Lower lobe of right lung (tissue), 2 donors: Measurements from ENCODE around the gene RNASEL. TPM values are rescaled to one million over a fixed set of nuclear protein-coding genes. Genes with fewer than 3 reads are reported as not detected.

Source experiments
- ATAC-seq, 2 donors: fragments of 200-7000 bp; cut with Tn5 transposase; one replicate each; pipeline ENCODE4 v1.9.1; 2020 to 2022; ENCODE audit warnings: mild to moderate bottlenecking in 2 of 2, moderate library complexity in 2 of 2
- DNase-seq: peaks from one replicate; pipeline ENCODE4 v3.0.0-alpha.2; 2020
- H3K27ac ChIP-seq: fragments of 200-600 bp; one replicate; pipeline ENCODE4 v1.8.0; 2022
- H3K27me3 ChIP-seq: fragments of 200-600 bp; one replicate; pipeline ENCODE4 v1.8.0; 2022; ENCODE audit warnings: low read depth
- H3K36me3 ChIP-seq: fragments of 200-600 bp; one replicate; pipeline ENCODE4 v1.8.0; 2022; ENCODE audit warnings: mild to moderate bottlenecking
- H3K4me1 ChIP-seq: fragments of 200-600 bp; one replicate; pipeline ENCODE4 v1.8.0; 2022
- H3K4me3 ChIP-seq: fragments of 200-600 bp; one replicate; pipeline ENCODE4 v1.8.0; 2022; ENCODE audit warnings: mild to moderate bottlenecking
- H3K9me3 ChIP-seq: fragments of 200-600 bp; one replicate; pipeline ENCODE4 v1.8.0; 2022
- CTCF ChIP-seq: fragments of 200-600 bp; IDR thresholded peaks from one replicate; pipeline ENCODE4 v1.8.0; 2022; ENCODE audit warnings: antibody characterized with exemption, mild to moderate bottlenecking
- intact Hi-C: fragments of 100-400 bp; cut with DNase I; formaldehyde crosslinking; loops from one replicate; pipeline ENCODE4 v1.11.0; 2022
- total RNA-seq: library from RNA; stranded (reverse); fragmentation: NEBNext Ultra II Directional; extraction: Animal tissue kit (Norgen Biotek cat#: 25700); gene quantifications from one replicate; pipeline ENCODE4 v1.2.1, GENCODE V29; 2021
- donor health status: DM: no; HTN: yes; CAD: no; lungs with severe emphysema.

Gene RNASEL
- total RNA-seq, 1 donor from 2014 or later, result 16.5 TPM

DNA sequence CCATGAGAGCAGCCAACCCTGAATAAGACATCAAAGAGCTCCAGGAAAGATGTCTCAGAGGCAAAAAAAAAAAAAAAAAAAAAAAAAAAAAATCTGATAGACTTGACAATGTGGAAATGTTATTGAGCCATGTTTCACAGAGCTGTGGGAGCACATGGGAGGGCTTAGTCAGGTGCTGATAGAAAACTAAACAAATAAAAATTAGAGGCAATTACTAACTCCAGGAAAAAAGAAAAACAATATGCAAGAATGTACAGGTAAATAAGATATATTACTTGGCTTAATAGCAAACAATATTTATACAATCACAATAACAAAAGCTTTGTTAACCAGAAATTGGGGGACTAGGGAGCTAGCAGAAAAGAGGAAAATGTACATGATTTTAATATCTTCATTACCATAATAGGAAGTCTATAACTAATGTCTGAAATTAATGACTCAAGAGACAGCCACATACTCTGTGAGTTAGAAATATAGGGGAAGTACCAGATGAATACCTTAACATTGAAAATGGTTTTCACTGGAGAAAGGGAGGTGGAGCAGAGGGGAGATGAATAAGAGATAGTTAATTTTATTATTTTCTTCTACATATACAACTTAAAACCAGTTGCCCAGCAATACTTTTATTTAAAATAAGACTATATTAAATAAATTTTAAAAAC, 32.0 kb upstream of the RNASEL start:
- intact Hi-C loops, result no loop called here
- TF ChIP-seq CTCF, result no peak
- ATAC-seq (no peak), DNase-seq (no peak)
- Histone ChIP-seq H3K27ac (no peak overlapping the region), H3K27me3 (no peaks in the 10 kb centered on the region), H3K4me3 (no peak overlapping the region), H3K36me3 (no peaks in the 10 kb centered on the region), H3K4me1 (peaks cover 8% of the 10 kb centered on the region), H3K9me3 (no peaks in the 10 kb centered on the region)

DNA sequence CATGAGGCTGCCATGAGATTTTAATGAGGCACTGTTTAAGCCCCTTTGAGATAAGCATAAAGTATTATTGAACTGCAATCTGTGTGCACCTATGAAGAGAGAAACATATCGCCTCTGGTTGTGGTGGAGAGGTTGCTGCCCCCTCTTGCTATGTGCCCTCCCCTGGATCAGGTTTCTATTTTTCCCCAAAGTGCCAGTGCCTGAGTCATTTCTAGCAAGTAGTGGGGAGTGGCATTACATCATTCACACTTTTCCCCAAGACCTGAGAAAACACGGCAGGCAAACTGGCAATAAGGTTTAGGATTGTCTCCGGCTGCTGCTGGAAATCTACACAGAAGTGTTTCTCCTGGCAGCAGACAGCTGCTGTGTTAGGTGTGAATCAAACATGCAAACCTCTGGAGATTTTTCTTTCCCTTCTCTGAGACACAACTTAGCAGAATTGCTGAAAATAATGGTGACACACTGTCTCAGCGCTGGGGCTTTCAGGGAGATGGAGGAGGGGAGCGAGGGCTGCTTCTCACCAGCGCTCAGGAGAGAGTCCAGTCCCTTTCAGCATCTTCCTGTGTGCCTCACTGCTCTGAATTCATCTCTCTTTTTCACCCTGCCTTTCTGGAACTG, 28.8 kb upstream of the RNASEL start:
- Histone ChIP-seq H3K36me3 (no peaks in the 10 kb centered on the region), H3K9me3 (no peaks in the 10 kb centered on the region), H3K27me3 (no peaks in the 10 kb centered on the region), H3K27ac (no peak overlapping the region), H3K4me1 (peaks cover 29% of the 10 kb centered on the region), H3K4me3 (no peak overlapping the region)
- TF ChIP-seq CTCF, result no peak
- intact Hi-C loops, result no loop called here
- ATAC-seq (peak in 1 of 2 donors; percentile 13), DNase-seq (no peak)

- Histone ChIP-seq H3K27ac (no peak overlapping the region), H3K36me3 (no peaks in the 10 kb centered on the region), H3K27me3 (no peaks in the 10 kb centered on the region), H3K4me3 (no peak overlapping the region), H3K9me3 (no peaks in the 10 kb centered on the region), H3K4me1 (peaks cover 29% of the 10 kb centered on the region)
- ATAC-seq (no peak), DNase-seq (no peak)
- no peak for TF ChIP-seq CTCF
- intact Hi-C loops, result no loop called here
These were observed 28.0 kb upstream of the RNASEL start for GRCh38 chr1:182617014-182617429.

DNA sequence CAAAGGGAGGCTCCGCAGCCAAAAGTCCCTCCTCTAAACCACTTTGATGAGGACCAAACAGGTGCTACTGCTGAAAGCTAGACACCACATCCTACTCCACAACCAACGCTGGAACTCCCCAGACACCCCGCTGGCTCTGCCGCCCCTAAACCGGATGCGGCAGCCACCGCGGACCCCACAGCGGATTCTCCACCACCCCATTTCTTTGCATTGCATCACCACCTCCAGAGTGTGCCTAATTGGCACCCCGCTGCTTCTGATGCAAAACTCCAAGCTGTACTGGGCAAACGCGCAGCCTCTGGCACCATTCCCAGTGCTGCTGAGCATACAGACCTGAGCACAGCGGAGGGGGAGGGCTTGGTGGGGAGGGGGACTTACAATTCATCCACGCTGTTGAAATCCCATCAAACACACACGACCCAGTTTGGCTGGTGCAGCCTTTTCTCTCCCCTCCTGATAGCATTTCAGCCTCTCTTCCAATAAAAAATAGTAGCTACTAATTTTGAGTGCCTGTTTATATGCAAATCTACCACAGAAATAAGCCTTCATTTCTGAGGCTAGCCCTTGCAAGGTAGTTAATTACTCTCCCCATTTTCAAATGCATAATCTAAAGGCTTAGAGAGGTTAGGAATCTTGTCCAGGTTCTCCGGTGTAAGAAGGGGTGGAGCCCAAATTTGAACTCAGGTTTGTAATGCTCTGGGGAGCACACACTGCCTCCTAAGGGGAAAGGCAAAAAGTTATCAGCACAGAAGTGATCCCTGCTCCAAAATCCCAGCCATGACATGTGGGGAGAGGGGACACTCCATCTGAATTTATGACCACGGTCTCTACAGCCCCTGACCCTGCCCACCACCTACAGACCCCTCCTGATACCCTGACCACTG, 27.3 kb upstream of the RNASEL start:
- ATAC-seq, result peak; percentile 77 to 78
- Histone ChIP-seq H3K36me3 (no peaks in the 10 kb centered on the region), H3K27me3 (no peaks in the 10 kb centered on the region), H3K9me3 (no peaks in the 10 kb centered on the region), H3K27ac (peak overlapping the region; percentile 91), H3K4me1 (peaks cover 29% of the 10 kb centered on the region), H3K4me3 (peak overlapping the region; percentile 61)
- intact Hi-C loops, result no loop called here
- no peak for TF ChIP-seq CTCF
- peak; percentile 88 for DNase-seq

DNA sequence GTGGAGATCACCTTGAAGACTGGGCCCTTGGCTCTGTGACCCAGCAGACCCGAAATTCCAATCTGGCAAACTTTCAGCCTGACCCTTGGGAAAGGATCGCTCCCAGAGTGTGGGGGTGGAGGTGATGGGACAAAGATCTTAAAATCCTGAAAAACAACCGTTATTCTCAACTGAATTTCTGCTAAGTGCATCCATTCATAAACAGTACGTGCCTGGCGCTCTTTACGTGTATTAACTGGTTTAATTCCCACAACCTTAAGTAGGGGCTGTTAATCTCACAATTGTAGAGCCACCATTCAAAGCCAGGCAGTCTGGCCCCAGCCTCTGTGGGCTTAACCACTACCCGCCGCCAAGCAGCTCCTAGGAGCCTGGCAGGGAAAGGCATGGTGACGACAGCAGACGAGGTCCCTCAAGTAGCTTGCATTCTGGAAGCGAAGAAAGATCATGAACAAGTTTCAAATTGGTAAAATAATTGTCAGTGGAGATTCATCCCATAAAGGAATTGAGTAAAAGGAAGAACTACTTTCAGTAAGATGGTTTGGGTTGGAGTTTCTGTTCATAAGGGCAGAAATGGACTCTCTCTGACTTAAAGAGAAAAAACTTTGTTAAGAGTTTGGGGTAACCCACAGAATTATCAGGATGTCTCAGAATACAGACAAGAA, 26.5 kb upstream of the RNASEL start:
- Histone ChIP-seq H3K27ac (peak overlapping the region; percentile 91), H3K4me1 (peaks cover 29% of the 10 kb centered on the region), H3K36me3 (no peaks in the 10 kb centered on the region), H3K4me3 (peak overlapping the region; percentile 61), H3K9me3 (no peaks in the 10 kb centered on the region), H3K27me3 (no peaks in the 10 kb centered on the region)
- no peak for TF ChIP-seq CTCF
- intact Hi-C loops, result no loop called here
- DNase-seq (peak; percentile 58), ATAC-seq (peak; percentile 51 to 58)
